GM12878 (cell line): ENCODE results near the gene UQCRFS1. TPM values are rescaled to one million over a fixed set of nuclear protein-coding genes. Genes with fewer than 3 reads are reported as not detected.

Experiments
- ATAC-seq: fragments of 200-7000 bp; cut with Tn5 transposase; 3 replicates; pipeline ENCODE4 v1.9.1; 2020; ENCODE audit warnings: mild to moderate bottlenecking, moderate library complexity
- BruUV-seq: library from RNA; stranded (reverse); fragments of 400-500 nt; replicated peaks from 2 replicates; lab custom pipeline; 2021; lab: Mats Ljungman, UMichigan
- CTCF ChIA-PET: fragments of 300-600 bp; sonication (Branson Sonifier 250); formaldehyde crosslinking; extraction: SDS; loops from one replicate; lab custom pipeline; 2021; ENCODE audit warnings: inconsistent platforms; lab: Yijun Ruan, JAX
- POLR2A ChIA-PET: fragments of 350-600 bp; formaldehyde crosslinking; extraction: SDS; loops from one replicate; lab custom pipeline; 2021; ENCODE audit warnings: inconsistent platforms; lab: Charles Lee
- RAD21 ChIA-PET: fragments of 300-600 bp; sonication (Branson Sonifier 250); formaldehyde crosslinking; loops from one replicate; lab custom pipeline; 2023; ENCODE audit warnings: antibody characterized with exemption; ENCODE audit not compliant: unreplicated experiment; lab: Charles Lee
- SMC1A ChIA-PET: fragments of 300-600 bp; sonication (Branson Sonifier 250); formaldehyde crosslinking; loops from one replicate; lab custom pipeline; 2023; ENCODE audit not compliant: unreplicated experiment, uncharacterized antibody; lab: Charles Lee
- DNase-seq: peaks from one replicate; pipeline ENCODE4 v3.0.0-alpha.2; 2011; ENCODE audit warnings: low read depth, low spot score
- FAIRE-seq: peaks from 3 replicates; lab custom pipeline; 2011; peaks lifted over from hg19 to GRCh38; lab: Jason Lieb, UNC
- H2AFZ ChIP-seq: 2 replicates; pipeline ENCODE4 v1.6.0; 2011; ENCODE audit warnings: low read depth, low read length, control low read depth; ENCODE audit not compliant: control insufficient read depth
- H3K27ac ChIP-seq: 2 replicates; pipeline ENCODE4 v1.5.1; 2011; ENCODE audit warnings: control low read depth; ENCODE audit not compliant: control insufficient read depth, insufficient read depth
- H3K27me3 ChIP-seq, 2 experiments: replicated peaks in 1 of 2; 2 replicates each; pipeline versions ENCODE4 v1.6.0 to v1.6.1; 2011; ENCODE audit warnings: low read length in 1 of 2; ENCODE audit not compliant: control insufficient read depth in 2 of 2, insufficient read depth in 2 of 2
- H3K36me3 ChIP-seq, 2 experiments: 2 replicates each; pipeline ENCODE4 v1.5.1; 2011; ENCODE audit warnings: low read length in 1 of 2; ENCODE audit not compliant: control insufficient read depth in 2 of 2, insufficient read depth in 2 of 2
- H3K4me1 ChIP-seq: 2 replicates; pipeline ENCODE4 v1.6.1; 2011; ENCODE audit warnings: mild to moderate bottlenecking, low read length, moderate library complexity, mixed read lengths; ENCODE audit not compliant: control insufficient read depth, insufficient read depth
- H3K4me2 ChIP-seq: 2 replicates; pipeline ENCODE4 v1.6.0; 2011; ENCODE audit warnings: control low read depth; ENCODE audit not compliant: control insufficient read depth, insufficient read depth
- H3K4me3 ChIP-seq: fragments of 200-600 bp; sonication (generic); 2 replicates; pipeline ENCODE4 v1.5.1; 2016
- H3K79me2 ChIP-seq: 2 replicates; pipeline ENCODE4 v1.6.0; 2011; ENCODE audit warnings: low read length; ENCODE audit not compliant: control insufficient read depth, insufficient read depth
- H3K9ac ChIP-seq: 2 replicates; pipeline ENCODE4 v1.8.0; 2011; ENCODE audit warnings: low read length, control low read depth, mixed read lengths; ENCODE audit not compliant: control insufficient read depth, insufficient read depth
- H3K9me3 ChIP-seq: replicated peaks from 3 replicates; pipeline ENCODE4 v1.5.1; 2011; ENCODE audit warnings: mild to moderate bottlenecking, low read length; ENCODE audit not compliant: control insufficient read depth, insufficient read depth
- H4K20me1 ChIP-seq: 2 replicates; pipeline ENCODE4 v1.6.0; 2011; ENCODE audit not compliant: control insufficient read depth, insufficient read depth
- ATF7 ChIP-seq: fragments of 450-650 bp; IDR thresholded peaks from 2 replicates; pipeline ENCODE4 v1.6.1; 2016; ENCODE audit warnings: low read depth, mild to moderate bottlenecking
- HCFC1 ChIP-seq: fragments of 150-350 bp; IDR thresholded peaks from 2 replicates; pipeline ENCODE4 v1.6.1; 2014; ENCODE audit warnings: low read length
- HSF1 ChIP-seq: fragments of 150-350 bp; IDR thresholded peaks from 2 replicates; pipeline ENCODE4 v1.6.1; 2014; ENCODE audit warnings: mild to moderate bottlenecking, low read depth, low read length
- MTA3 ChIP-seq: IDR thresholded peaks from 2 replicates; pipeline ENCODE4 v1.6.1; 2012; ENCODE audit warnings: low read length, inconsistent platforms, borderline replicate concordance
- NFYA ChIP-seq: IDR thresholded peaks from 2 replicates; pipeline ENCODE4 v1.6.1; 2011; ENCODE audit warnings: low read depth, mild to moderate bottlenecking, low read length, improper control_type of control experiment, borderline replicate concordance
- NR2C1 ChIP-seq: fragments of 450-650 bp; IDR thresholded peaks from 2 replicates; pipeline ENCODE4 v1.6.1; 2017; ENCODE audit warnings: antibody characterized with exemption, mild to moderate bottlenecking, moderate library complexity
- POLR2AphosphoS5 ChIP-seq: IDR thresholded peaks from 2 replicates; pipeline ENCODE4 v1.6.1; 2011; ENCODE audit warnings: mild to moderate bottlenecking, low read length, inconsistent platforms
- RCOR1 ChIP-seq: conservative IDR thresholded peaks from 2 replicates; pipeline ENCODE4 v1.6.1; 2012; ENCODE audit warnings: low read depth, low read length, improper control_type of control experiment
- RELA ChIP-seq: fragments of 450-650 bp; IDR thresholded peaks from 2 replicates; pipeline ENCODE4 v1.8.0; 2014; ENCODE audit warnings: borderline replicate concordance; ENCODE audit not compliant: partially characterized antibody
- RFX5 ChIP-seq: IDR thresholded peaks from 2 replicates; pipeline ENCODE4 v1.6.1; 2011; ENCODE audit warnings: low read depth, low read length, improper control_type of control experiment
- RUNX3 ChIP-seq: IDR thresholded peaks from 2 replicates; pipeline ENCODE4 v1.6.1; 2012; ENCODE audit warnings: low read length, inconsistent platforms
- SP1 ChIP-seq: IDR thresholded peaks from one replicate; pipeline ENCODE4 v1.6.1; 2011; ENCODE audit warnings: low read depth, low read length
- SPI1 ChIP-seq: IDR thresholded peaks from 2 replicates; pipeline ENCODE4 v1.6.1; 2011; ENCODE audit warnings: low read depth, mild to moderate bottlenecking, low read length, moderate library complexity, borderline replicate concordance; ENCODE audit not compliant: insufficient read depth
- STAT1 ChIP-seq: fragments of 450-650 bp; conservative IDR thresholded peaks from 2 replicates; pipeline ENCODE4 v1.6.1; 2014; ENCODE audit warnings: antibody characterized with exemption, mild to moderate bottlenecking
- SUZ12 ChIP-seq: fragments of 200-600 bp; sonication (generic); IDR thresholded peaks from one replicate; pipeline ENCODE4 v1.6.1; 2018; ENCODE audit warnings: antibody characterized with exemption, mild to moderate bottlenecking; ENCODE audit not compliant: unreplicated experiment
- TCF3 ChIP-seq: IDR thresholded peaks from 2 replicates; pipeline ENCODE4 v1.6.1; 2012; ENCODE audit warnings: low read depth, mild to moderate bottlenecking, low read length, borderline replicate concordance; ENCODE audit not compliant: insufficient read depth
- USF2 ChIP-seq: IDR thresholded peaks from 2 replicates; pipeline ENCODE4 v1.6.1; 2011; ENCODE audit warnings: low read depth, low read length, improper control_type of control experiment, borderline replicate concordance
- YY1 ChIP-seq: IDR thresholded peaks from 2 replicates; pipeline ENCODE4 v1.6.1; 2011; ENCODE audit warnings: low read depth, mild to moderate bottlenecking, low read length
- ZNF622 ChIP-seq: fragments of 450-650 bp; IDR thresholded peaks from 2 replicates; pipeline ENCODE4 v1.6.1; 2017; ENCODE audit warnings: mild to moderate bottlenecking, inconsistent platforms
- WGBS: methylation state at CpG from one replicate; pipeline ENCODE4 v1.1.6; 2016; ENCODE audit warnings: low lambda C conversion rate; ENCODE audit not compliant: insufficient replicate concordance, insufficient coverage; ENCODE audit errors: missing lambda C conversion rate; 5-methylcytosine and 5-hydroxymethylcytosine counted together
- in situ Hi-C: fragments of 300-500 bp; cut with MboI; formaldehyde crosslinking; loops from 9 replicates; pipeline ENCODE4 v1.14.3; 2018; ENCODE audit warnings: mixed read lengths
- intact Hi-C: fragments of 100-400 bp; cut with micrococcal nuclease; formaldehyde crosslinking; loops from one replicate; pipeline ENCODE4 v1.14.2; 2022; ENCODE audit not compliant: unreplicated experiment
- polyA plus RNA-seq, 11 experiments: library from polyadenylated mRNA; depleted of rRNA in 4 of 11; unstranded in 6 of 11; stranded (reverse) in 5 of 11; fragments of >200 nt; fragmentation: Nextera tagmentation in 4 of 11; fragmentation: Illumina TruSeq in 1 of 11; extraction: Ambion mirVana in 4 of 11; extraction: Trizol in 1 of 11; gene quantifications; 1 replicate in 1 of 11; 2 replicates in 10 of 11; pipeline versions ENCODE4 v1.2.1 to v1.2.3, GENCODE V29; 2011 to 2016; ENCODE audit warnings: inconsistent platforms in 2 of 11, missing spikeins in 2 of 11, low read depth in 1 of 11
- total RNA-seq, 4 experiments: library from RNA; depleted of rRNA in 3 of 4; stranded (reverse); fragments of >200 nt in 3 of 4; fragmentation: Illumina TruSeq in 1 of 4; extraction: Trizol in 1 of 4; gene quantifications; 2 replicates each; pipeline versions ENCODE4 v1.2.1 to v1.2.3, GENCODE V29; 2013 to 2021

The UQCRFS1 gene
- total and polyA plus RNA-seq, 10 of the 15 experiments (the other 5 are each of a cell fraction or from before 2014, with no cell fraction given): 9.3 to 125 (median 67.9) TPM

GRCh38 chr19:29247872-29248271 is 34.9 kb upstream of the UQCRFS1 start:
- intact Hi-C loops: no loop called here
- Histone ChIP-seq H3K79me2 (no peaks in the 10 kb centered on the region), H3K9me3 (no peaks in the 10 kb centered on the region), H3K4me1 (no peaks in the 10 kb centered on the region), H3K9ac (no peak overlapping the region), H3K4me3 (no peak overlapping the region), H3K36me3 (no peaks in the 10 kb centered on the region), H3K27ac (no peak overlapping the region), H4K20me1 (no peaks in the 10 kb centered on the region), H2AFZ (no peak overlapping the region), H3K4me2 (no peak overlapping the region), H3K27me3 (no peaks in the 10 kb centered on the region)
- ChIA-PET CTCF (no interaction called here), SMC1A (no interaction called here), RAD21 (interaction anchor here (1.2 kb wide), 1 partner anchor 15 kb away, joined by 3 read pairs; no protein-coding TSS in a partner anchor), POLR2A (no interaction called here)
- TF ChIP-seq RFX5: no peak
- no peak for TF ChIP-seq RCOR1
- no peak for TF ChIP-seq SPI1
- TF ChIP-seq SUZ12: no peak
- TF ChIP-seq NFYA: no peak
- TF ChIP-seq STAT1: no peak
- DNase-seq (no peak), FAIRE-seq (no peak), ATAC-seq (no peak)
- in situ Hi-C loops: no loop called here
- 12% methylated on average over 9 of the region's 9 CpGs for WGBS
- no TSS peak for BruUV-seq

GRCh38 chr19:29247471-29247870 is 34.5 kb upstream of the UQCRFS1 start:
- no peak overlapping the region for H3K4me3 ChIP-seq
- H3K36me3 ChIP-seq: no peaks in the 10 kb centered on the region
- ChIA-PET POLR2A (no interaction called here), CTCF (no interaction called here), SMC1A (no interaction called here), RAD21 (no interaction called here)
- H3K9me3 ChIP-seq: no peaks in the 10 kb centered on the region
- H3K4me1 ChIP-seq: no peaks in the 10 kb centered on the region
- WGBS: 50% methylated on average over 9 of the region's 9 CpGs
- DNase-seq: no peak
- H4K20me1 ChIP-seq: no peaks in the 10 kb centered on the region
- H3K9ac ChIP-seq: no peak overlapping the region
- H2AFZ ChIP-seq: no peak overlapping the region
- no peak for FAIRE-seq
- intact Hi-C loops (no loop called here), in situ Hi-C loops (no loop called here)
- H3K4me2 ChIP-seq: no peak overlapping the region
- no peaks in the 10 kb centered on the region for H3K79me2 ChIP-seq
- ATAC-seq: no peak
- BruUV-seq: no TSS peak
- H3K27ac ChIP-seq: no peak overlapping the region
- no peaks in the 10 kb centered on the region for H3K27me3 ChIP-seq
- TF ChIP-seq RUNX3: no peak
- no peak for TF ChIP-seq HCFC1
- no peak for TF ChIP-seq ZNF622
- TF ChIP-seq NR2C1: no peak
- TF ChIP-seq YY1: no peak
- TF ChIP-seq ATF7: no peak
- TF ChIP-seq USF2: no peak
- TF ChIP-seq HSF1: no peak
- no peak for TF ChIP-seq MTA3
- TF ChIP-seq TCF3: no peak
- TF ChIP-seq RELA: no peak
- no peak for TF ChIP-seq SPI1
- no peak for TF ChIP-seq POLR2AphosphoS5
- TF ChIP-seq SP1: no peak
